Measurements from ENCODE around the gene NPRL2. TPM values are rescaled to one million over a fixed set of nuclear protein-coding genes. Genes with fewer than 3 reads are reported as not detected.

NPRL2 gene
- total and polyA plus RNA-seq, 9 of the 15 experiments (the other 6 are each of a cell fraction or from before 2014, with no cell fraction given), result 17.4 to 40.4 (median 24.4) TPM

DNA sequence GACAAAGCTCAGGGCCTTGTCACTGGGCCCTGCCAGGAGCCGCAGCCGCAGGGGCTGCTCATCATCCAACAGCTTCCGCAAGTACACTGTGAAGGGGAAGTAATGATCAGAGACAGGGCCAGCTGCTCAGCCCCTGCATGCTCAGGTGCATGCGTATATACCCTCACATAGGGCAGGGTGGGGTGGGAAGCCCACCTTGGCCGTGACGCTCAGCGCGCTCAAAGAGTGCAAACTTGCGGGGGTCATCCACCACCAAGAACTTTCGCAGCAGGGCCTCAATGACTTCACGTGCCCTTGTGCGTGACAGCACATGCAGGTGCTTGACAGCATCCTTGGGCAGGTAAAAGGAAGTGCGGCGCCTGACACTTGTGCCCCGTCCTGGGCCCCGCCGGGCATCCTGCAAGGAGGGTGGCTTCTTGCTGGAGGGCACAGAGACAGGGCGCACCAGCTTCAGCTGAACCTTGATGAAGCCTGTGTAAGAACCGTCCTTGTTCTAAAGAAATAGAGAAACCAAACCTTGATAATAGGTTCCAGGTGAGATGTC is 19.1 kb downstream of the NPRL2 start:
- no peak for DNase-seq (ENCODE audit: extremely low read depth in 1 of 4, low spot score in 3 of 4)
- in situ Hi-C loops (cut with MboI) (no loop called here), intact Hi-C loops (cut with micrococcal nuclease) (no loop called here)
- Histone ChIP-seq H4K20me1 (replicated peaks; ENCODE audit: control insufficient read depth, insufficient read depth, low read length) (peaks cover 18% of the 10 kb centered on the region), H3K4me3 (no peak overlapping the region), H3K27ac (ENCODE audit: extremely low read depth, low read depth, low read length) (no peak overlapping the region), H3K9me1 (ENCODE audit: control insufficient read depth, insufficient read depth, low read length) (peaks cover 4% of the 10 kb centered on the region), H3K9ac (ENCODE audit: insufficient read depth in 1 of 2, low read depth in 2 of 2, low read length in 2 of 2) (peak overlapping the region in 1 of 2 experiments; percentile 48; a peak in 2 of 4 replicates), H3K79me2 (ENCODE audit: control insufficient read depth, insufficient read depth, low read length) (peaks cover 57% of the 10 kb centered on the region), H2AFZ (ENCODE audit: low read depth, low read length) (no peak overlapping the region), H3K27me3 (ENCODE audit: control insufficient read depth in 2 of 2, insufficient read depth in 2 of 2, low read length in 2 of 2) (no peaks in the 10 kb centered on the region), H3K4me1 (replicated peaks in 1 of 2; ENCODE audit: control insufficient read depth in 2 of 2, insufficient read depth in 2 of 2, low read length in 2 of 2) (peaks cover 17 to 26% of the 10 kb centered on the region in 2 experiments; a peak in 4 of 5 replicates), H3K36me3 (ENCODE audit: control insufficient read depth, insufficient read depth, low read length) (peaks cover 71% of the 10 kb centered on the region; the same call in 2 of the 3 replicates), H3K4me2 (ENCODE audit: insufficient read depth, low read length) (no peak overlapping the region), H3K9me3 (replicated peaks; ENCODE audit: control insufficient read depth, insufficient read depth, low read depth, low read length) (no peaks in the 10 kb centered on the region)
- 98% methylated on average over 12 of the region's 19 CpGs for WGBS (ENCODE audit: insufficient coverage, low coverage, missing lambda C conversion rate)
- no peak for ATAC-seq
- TF ChIP-seq RBFOX2 (IDR thresholded peaks at IDR 0.05; ENCODE audit: low read depth, low read length), result peak; percentile 35
- no peak for TF ChIP-seq ZNF583 (CRISPR knock-in tag; IDR thresholded peaks at IDR 0.05)
- TF ChIP-seq POLR2G (IDR thresholded peaks at IDR 0.05; ENCODE audit: low read depth, low read length), result 0 out of 2 replicates have a peak, but pooled peaks have one; percentile 44
- no peak for FAIRE-seq
- ChIA-PET POLR2A (interaction anchor here (1.1 kb wide), 1 partner anchor 23 kb away, joined by 5 read pairs; no protein-coding TSS in a partner anchor), CTCF (ENCODE audit: low intra/inter-chr PET ratio) (no interaction called here)
- no TSS peak for BruUV-seq (replicated peaks)

- BruUV-seq (replicated peaks), result no TSS peak
- ChIA-PET POLR2A (interaction anchor here (0.9 to 1.8 kb wide), 4 partner anchors 9 to 24 kb away, joined by 3 to 5 read pairs (median 4); no protein-coding TSS in a partner anchor), CTCF (ENCODE audit: low intra/inter-chr PET ratio) (no interaction called here)
- FAIRE-seq (no peak), DNase-seq (ENCODE audit: extremely low read depth in 1 of 4, low spot score in 3 of 4) (no peak), ATAC-seq (no peak)
- Histone ChIP-seq H3K79me2 (ENCODE audit: control insufficient read depth, insufficient read depth, low read length) (peaks cover 45% of the 10 kb centered on the region), H3K9ac (ENCODE audit: insufficient read depth in 1 of 2, low read depth in 2 of 2, low read length in 2 of 2) (peak overlapping the region in 1 of 2 experiments; percentile 28; a peak in 1 of 4 replicates), H4K20me1 (replicated peaks; ENCODE audit: control insufficient read depth, insufficient read depth, low read length) (peaks cover 18% of the 10 kb centered on the region), H3K9me1 (ENCODE audit: control insufficient read depth, insufficient read depth, low read length) (peaks cover 4% of the 10 kb centered on the region), H3K27ac (ENCODE audit: extremely low read depth, low read depth, low read length) (no peak overlapping the region), H3K4me2 (ENCODE audit: insufficient read depth, low read length) (no peak overlapping the region), H3K4me3 (no peak overlapping the region), H3K4me1 (replicated peaks in 1 of 2; ENCODE audit: control insufficient read depth in 2 of 2, insufficient read depth in 2 of 2, low read length in 2 of 2) (peaks cover 14 to 17% of the 10 kb centered on the region in 2 experiments; a peak in 4 of 5 replicates), H3K9me3 (replicated peaks; ENCODE audit: control insufficient read depth, insufficient read depth, low read depth, low read length) (no peaks in the 10 kb centered on the region), H3K27me3 (ENCODE audit: control insufficient read depth in 2 of 2, insufficient read depth in 2 of 2, low read length in 2 of 2) (no peaks in the 10 kb centered on the region), H2AFZ (ENCODE audit: low read depth, low read length) (no peak overlapping the region), H3K36me3 (ENCODE audit: control insufficient read depth, insufficient read depth, low read length) (peaks cover 71% of the 10 kb centered on the region; the same call in 2 of the 3 replicates)
- WGBS (ENCODE audit: insufficient coverage, low coverage, missing lambda C conversion rate), result 100% methylated on average over 4 of the region's 10 CpGs
- in situ Hi-C loops (cut with MboI), result no loop called here
- intact Hi-C loops (cut with micrococcal nuclease), result no loop called here
- TF ChIP-seq, protein P1, sequence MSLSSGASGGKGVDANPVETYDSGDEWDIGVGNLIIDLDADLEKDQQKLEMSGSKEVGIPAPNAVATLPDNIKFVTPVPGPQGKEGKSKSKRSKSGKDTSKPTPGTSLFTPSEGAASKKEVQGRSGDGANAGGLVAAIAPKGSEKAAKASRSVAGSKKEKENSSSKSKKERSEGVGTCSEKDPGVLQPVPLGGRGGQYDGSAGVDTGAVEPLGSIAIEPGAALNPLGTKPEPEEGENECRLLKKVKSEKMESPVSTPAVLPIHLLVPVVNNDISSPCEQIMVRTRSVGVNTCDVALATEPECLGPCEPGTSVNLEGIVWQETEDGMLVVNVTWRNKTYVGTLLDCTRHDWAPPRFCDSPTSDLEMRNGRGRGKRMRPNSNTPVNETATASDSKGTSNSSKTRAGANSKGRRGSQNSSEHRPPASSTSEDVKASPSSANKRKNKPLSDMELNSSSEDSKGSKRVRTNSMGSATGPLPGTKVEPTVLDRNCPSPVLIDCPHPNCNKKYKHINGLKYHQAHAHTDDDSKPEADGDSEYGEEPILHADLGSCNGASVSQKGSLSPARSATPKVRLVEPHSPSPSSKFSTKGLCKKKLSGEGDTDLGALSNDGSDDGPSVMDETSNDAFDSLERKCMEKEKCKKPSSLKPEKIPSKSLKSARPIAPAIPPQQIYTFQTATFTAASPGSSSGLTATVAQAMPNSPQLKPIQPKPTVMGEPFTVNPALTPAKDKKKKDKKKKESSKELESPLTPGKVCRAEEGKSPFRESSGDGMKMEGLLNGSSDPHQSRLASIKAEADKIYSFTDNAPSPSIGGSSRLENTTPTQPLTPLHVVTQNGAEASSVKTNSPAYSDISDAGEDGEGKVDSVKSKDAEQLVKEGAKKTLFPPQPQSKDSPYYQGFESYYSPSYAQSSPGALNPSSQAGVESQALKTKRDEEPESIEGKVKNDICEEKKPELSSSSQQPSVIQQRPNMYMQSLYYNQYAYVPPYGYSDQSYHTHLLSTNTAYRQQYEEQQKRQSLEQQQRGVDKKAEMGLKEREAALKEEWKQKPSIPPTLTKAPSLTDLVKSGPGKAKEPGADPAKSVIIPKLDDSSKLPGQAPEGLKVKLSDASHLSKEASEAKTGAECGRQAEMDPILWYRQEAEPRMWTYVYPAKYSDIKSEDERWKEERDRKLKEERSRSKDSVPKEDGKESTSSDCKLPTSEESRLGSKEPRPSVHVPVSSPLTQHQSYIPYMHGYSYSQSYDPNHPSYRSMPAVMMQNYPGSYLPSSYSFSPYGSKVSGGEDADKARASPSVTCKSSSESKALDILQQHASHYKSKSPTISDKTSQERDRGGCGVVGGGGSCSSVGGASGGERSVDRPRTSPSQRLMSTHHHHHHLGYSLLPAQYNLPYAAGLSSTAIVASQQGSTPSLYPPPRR (CRISPR knock-in tag; IDR thresholded peaks at IDR 0.05; ENCODE audit: borderline replicate concordance), result no peak
- TF ChIP-seq SRSF7 (optimal IDR thresholded peaks at IDR 0.05; ENCODE audit: low read depth, low read length) (no peak), MECOM (CRISPR knock-in tag; IDR thresholded peaks at IDR 0.05) (no peak), RBFOX2 (IDR thresholded peaks at IDR 0.05; ENCODE audit: low read depth, low read length) (peak; percentile 41; the same call in 1 of the 2 replicates), POLR3G (IDR thresholded peaks at IDR 0.05; ENCODE audit: extremely low read depth, insufficient read length, insufficient replicate concordance) (no peak), ZNF184 (CRISPR knock-in tag; IDR thresholded peaks at IDR 0.05) (no peak), POLR2G (IDR thresholded peaks at IDR 0.05; ENCODE audit: low read depth, low read length) (peak; percentile 50)
- TF ChIP-seq, protein P2, sequence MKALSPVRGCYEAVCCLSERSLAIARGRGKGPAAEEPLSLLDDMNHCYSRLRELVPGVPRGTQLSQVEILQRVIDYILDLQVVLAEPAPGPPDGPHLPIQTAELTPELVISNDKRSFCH (CRISPR knock-in tag; IDR thresholded peaks at IDR 0.05), result no peak
- TF ChIP-seq, protein P2 (tag; IDR thresholded peaks at IDR 0.05), result no peak
These were observed 20.2 kb downstream of the NPRL2 start for GRCh38 chr3:50330330-50330729.

Measured in K562 (cell line).